ENCODE results near the gene UIMC1. TPM values are rescaled to one million over a fixed set of nuclear protein-coding genes. Genes with fewer than 3 reads are reported as not detected.

UIMC1 gene
- total RNA-seq, 1 experiment from 2014 or later = 53.0 TPM

GRCh38 chr5:177020033-177020432 is 13.5 kb upstream of the UIMC1 start:
- H3K27me3 Mint-ChIP-seq (ENCODE audit: low read depth) = no peaks in the 10 kb centered on the region; the same call in 1 of the 2 replicates
- no peak for DNase-seq
- no peak overlapping the region for H2AFZ ChIP-seq (ENCODE audit: low read length)
- H3K4me1 ChIP-seq (ENCODE audit: insufficient read depth, low read length) = no peaks in the 10 kb centered on the region
- no peaks in the 10 kb centered on the region for H3K9me3 Mint-ChIP-seq
- H3K4me1 Mint-ChIP-seq = peaks cover 13 to 18% of the 10 kb centered on the region in 2 experiments
- no peak overlapping the region for H2BK5ac ChIP-seq (ENCODE audit: insufficient read length, low read length)
- H2AK5ac ChIP-seq (ENCODE audit: insufficient read length, low read length) = no peak overlapping the region
- no peaks in the 10 kb centered on the region for H3K79me2 ChIP-seq (ENCODE audit: insufficient read depth, low read length)
- no peak overlapping the region for H2BK12ac ChIP-seq (ENCODE audit: insufficient read length, low read depth, low read length)
- no peak overlapping the region for H2BK15ac ChIP-seq (ENCODE audit: low read depth, low read length)
- H3K23ac ChIP-seq (ENCODE audit: insufficient read length, low read depth, low read length) = no peak overlapping the region
- no peak overlapping the region for H3K14ac ChIP-seq (ENCODE audit: insufficient read depth, low read length)
- H3K23me2 ChIP-seq (ENCODE audit: insufficient read length, low read depth, low read length, poor library complexity, severe bottlenecking) = peaks cover 12% of the 10 kb centered on the region
- H3K27me3 ChIP-seq (ENCODE audit: insufficient read depth, low read length) = no peaks in the 10 kb centered on the region
- no peak overlapping the region for H4K8ac ChIP-seq (replicated peaks; ENCODE audit: insufficient read length, low read depth, low read length)
- H3K9ac ChIP-seq (ENCODE audit: extremely low read depth, insufficient read length, low read length) = no peak overlapping the region
- peaks cover 4 to 8% (median 8%) of the 10 kb centered on the region in 3 experiments; a peak in 6 of 7 replicates for H3K36me3 Mint-ChIP-seq (ENCODE audit: insufficient read depth in 1 of 3, low read depth in 3 of 3)
- no peak overlapping the region for H4K5ac ChIP-seq (ENCODE audit: insufficient read length, low read depth, low read length)
- H3K56ac ChIP-seq (ENCODE audit: insufficient read length, low read depth, low read length) = no peak overlapping the region
- no peak overlapping the region for H3K4me2 ChIP-seq (ENCODE audit: insufficient read depth, insufficient read length, low read length)
- no peak overlapping the region for H3K27ac Mint-ChIP-seq
- H4K20me1 ChIP-seq (ENCODE audit: control insufficient read depth, insufficient read depth, insufficient read length) = no peaks in the 10 kb centered on the region
- H4K91ac ChIP-seq (ENCODE audit: insufficient read length, low read depth, low read length) = no peak overlapping the region
- H3K27ac ChIP-seq (ENCODE audit: insufficient read length, low read depth, low read length) = no peak overlapping the region
- H3K4me3 Mint-ChIP-seq = no peak overlapping the region
- H3T11ph ChIP-seq (ENCODE audit: low read length) = no peak overlapping the region
- H3K4ac ChIP-seq (ENCODE audit: low read depth, low read length) = no peak overlapping the region
- H2BK120ac ChIP-seq (ENCODE audit: low read depth, low read length, poor library complexity, severe bottlenecking) = no peak overlapping the region
- WGBS (ENCODE audit: extremely low coverage, insufficient read length, low lambda C conversion rate) = no CpG with 5 or more reads among the region's 2 CpGs
- no peaks in the 10 kb centered on the region for H3K79me1 ChIP-seq (ENCODE audit: insufficient read depth, low read depth, low read length, poor library complexity, severe bottlenecking)
- H3K9me3 ChIP-seq (ENCODE audit: control insufficient read depth, low read depth, low read length) = no peaks in the 10 kb centered on the region
- no peak overlapping the region for H3K18ac ChIP-seq (ENCODE audit: insufficient read length, low read depth, low read length)
- TF ChIP-seq CTCF (conservative IDR thresholded peaks at IDR 0.05) = no peak
- H2BK20ac ChIP-seq (ENCODE audit: low read depth, low read length, poor library complexity, severe bottlenecking) = no peak overlapping the region

Data from H9 (cell line).